Measurements from ENCODE around the gene CEMP1.

CEMP1 gene

GRCh38 chr16:2516391-2517240 is 14.6 kb downstream of the CEMP1 start:
- Mint-ChIP-seq H3K27me3 (no peaks in the 10 kb centered on the region), H3K4me3 (peak overlapping the region; percentile 95 to 96), H3K4me1 (peaks cover 81% of the 10 kb centered on the region), H3K27ac (peak overlapping the region; percentile 51 to 85), H3K9me3 (no peaks in the 10 kb centered on the region)
- DNase-seq (no peak), ATAC-seq (no peak)

DNA sequence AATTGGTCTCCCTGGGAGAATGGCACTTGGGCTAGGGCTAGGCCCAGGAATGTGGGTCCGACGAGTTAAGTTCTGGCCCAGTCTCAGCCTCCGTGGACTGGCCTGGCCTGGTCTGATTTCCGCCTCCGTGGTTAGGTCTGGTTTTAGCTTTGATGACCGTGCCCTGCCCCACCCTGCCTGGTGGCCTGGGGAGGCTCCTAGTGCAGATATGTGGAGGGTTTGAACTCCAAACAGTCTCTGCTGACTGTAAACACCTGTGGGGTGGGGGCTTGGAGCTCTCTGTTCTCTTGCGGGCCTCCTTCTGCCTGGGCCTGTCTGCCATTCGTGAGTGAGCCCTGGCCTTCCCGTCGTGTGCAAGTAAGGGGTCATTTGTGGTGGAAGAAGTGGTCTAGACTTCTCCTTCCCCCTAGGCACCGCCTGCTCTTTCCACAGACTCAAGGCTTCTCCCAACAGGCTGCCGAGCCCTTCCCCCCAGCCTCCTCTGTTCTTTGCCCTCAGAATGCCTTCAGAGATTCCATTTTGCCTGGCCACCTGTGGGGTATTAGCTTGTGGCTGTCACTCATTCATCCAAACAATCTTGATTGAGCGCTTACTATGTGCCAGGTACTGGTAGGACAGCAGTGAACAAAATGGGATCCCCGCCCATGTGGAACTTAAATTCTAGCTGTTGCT is 15.9 kb downstream of the CEMP1 start:
- Mint-ChIP-seq H3K27me3 (no peaks in the 10 kb centered on the region), H3K4me3 (peak overlapping the region; percentile 95 to 96), H3K4me1 (peaks cover 75% of the 10 kb centered on the region), H3K27ac (peak overlapping the region; percentile 89 to 99), H3K9me3 (no peaks in the 10 kb centered on the region)
- DNase-seq (no peak), ATAC-seq (no peak)

GRCh38 chr16:2514333-2515179 is 16.7 kb downstream of the CEMP1 start:
- Mint-ChIP-seq H3K9me3 (no peaks in the 10 kb centered on the region), H3K27me3 (no peaks in the 10 kb centered on the region), H3K27ac (peak overlapping the region; percentile 89 to 99), H3K4me1 (peaks cover 74% of the 10 kb centered on the region), H3K4me3 (peak overlapping the region; percentile 95 to 96)
- DNase-seq (peak in 1 of 2 donors; percentile 51), ATAC-seq (peak; percentile 26)

GRCh38 chr16:2513405-2514332 is 17.5 kb downstream of the CEMP1 start, which contains the start of gene ATP6V0C:
Gene ATP6V0C, plus strand, starts transcription at chr16:2513952. Its CDS starts 152 bp downstream, at chr16:2514104.
- Mint-ChIP-seq H3K4me1 (peaks cover 65% of the 10 kb centered on the region), H3K27ac (peak within 1 kb of the TSS; percentile 94 to 99), H3K4me3 (peak within 1 kb of the TSS; percentile 95 to 96), H3K9me3 (no peaks in the 10 kb centered on the region), H3K27me3 (no peaks in the 10 kb centered on the region)
- peak; percentile 91 to 93 for DNase-seq
- peak; percentile 89 for ATAC-seq

GRCh38 chr16:2512735-2513404 is 18.3 kb downstream of the CEMP1 start:
- peak; percentile 37 for ATAC-seq
- Mint-ChIP-seq H3K4me1 (peaks cover 57% of the 10 kb centered on the region), H3K4me3 (peak overlapping the region; percentile 89 to 90), H3K27ac (peak overlapping the region; percentile 94 to 98), H3K9me3 (no peaks in the 10 kb centered on the region), H3K27me3 (no peaks in the 10 kb centered on the region)
- DNase-seq, result peak; percentile 43 to 55

GRCh38 chr16:2511996-2512734 is 19.0 kb downstream of the CEMP1 start:
- ATAC-seq (no peak), DNase-seq (no peak)
- Mint-ChIP-seq H3K9me3 (no peaks in the 10 kb centered on the region), H3K27me3 (no peaks in the 10 kb centered on the region), H3K4me1 (peaks cover 55% of the 10 kb centered on the region), H3K4me3 (peak overlapping the region; percentile 89 to 90), H3K27ac (peak overlapping the region; percentile 94 to 98)

DNA sequence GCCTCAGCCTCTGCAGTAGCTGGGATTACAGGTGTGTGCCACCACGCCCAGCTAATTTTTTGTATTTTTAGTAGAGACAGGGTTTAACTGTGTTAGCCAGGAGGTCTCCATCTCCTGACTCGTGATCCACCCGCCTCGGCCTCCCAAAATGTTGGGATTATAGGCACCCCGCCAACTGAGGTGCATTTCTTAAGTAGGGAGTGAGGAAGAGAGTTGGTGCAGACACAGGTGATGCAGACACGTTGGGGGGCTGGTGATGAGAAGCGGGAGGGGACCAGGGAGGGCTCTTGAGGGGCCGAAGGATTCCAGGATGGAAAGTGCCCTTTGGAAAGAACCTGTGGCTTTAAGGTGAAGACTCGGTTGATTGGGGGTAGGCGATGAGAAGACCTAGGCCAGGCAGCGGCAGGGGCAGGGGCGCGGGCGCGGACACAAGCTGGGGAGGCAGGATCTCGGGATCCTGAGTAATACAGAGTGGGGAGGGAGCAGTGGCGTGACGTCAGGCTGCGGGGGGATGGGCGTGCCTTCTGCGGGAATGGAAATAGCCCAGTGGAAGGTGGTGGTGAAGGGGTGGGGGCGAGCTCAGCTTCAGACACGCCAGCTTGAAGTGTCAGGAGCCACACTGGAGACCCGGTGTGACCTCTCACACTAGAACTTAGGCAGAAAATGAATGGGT is 19.9 kb downstream of the CEMP1 start:
- Mint-ChIP-seq H3K4me1 (peaks cover 51% of the 10 kb centered on the region), H3K9me3 (no peaks in the 10 kb centered on the region), H3K27me3 (no peaks in the 10 kb centered on the region), H3K4me3 (no peak overlapping the region), H3K27ac (no peak overlapping the region)
- ATAC-seq (no peak), DNase-seq (no peak)

DNA sequence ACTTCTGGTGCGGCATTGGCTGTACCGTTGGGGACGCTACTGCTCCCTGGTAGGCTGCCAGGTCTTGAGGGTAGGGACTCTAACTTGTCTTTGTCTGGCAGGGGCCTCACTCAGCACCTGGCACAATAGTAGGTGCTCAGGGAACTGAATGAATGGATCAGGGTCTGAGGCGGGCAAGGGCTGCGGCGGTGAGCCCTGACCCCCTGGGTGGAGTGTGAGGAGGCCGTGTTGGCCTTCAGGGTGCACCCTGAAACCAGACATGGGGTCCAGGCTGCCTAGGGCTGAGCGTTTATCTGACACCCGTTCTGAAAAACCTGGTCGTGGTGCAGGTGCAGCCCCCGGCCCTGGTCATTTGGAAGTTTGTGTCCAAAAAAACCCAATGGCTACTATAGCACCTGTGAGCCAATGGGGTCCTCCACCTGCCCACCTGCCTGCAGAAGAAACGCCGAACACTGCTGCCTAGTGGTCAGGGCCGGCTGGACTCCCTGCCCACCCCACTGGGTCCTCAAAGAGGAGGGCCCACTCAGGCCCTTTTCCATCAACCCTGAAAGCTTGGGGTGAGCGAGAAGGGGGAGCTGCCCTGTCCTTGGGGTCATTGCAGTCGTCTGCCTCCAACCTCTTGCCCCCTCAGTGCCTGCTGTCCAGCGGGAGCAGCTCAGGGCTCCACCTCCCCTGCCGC is 22.3 kb downstream of the CEMP1 start:
- Mint-ChIP-seq H3K27ac (no peak overlapping the region), H3K9me3 (no peaks in the 10 kb centered on the region), H3K4me3 (no peak overlapping the region), H3K27me3 (no peaks in the 10 kb centered on the region), H3K4me1 (peaks cover 33% of the 10 kb centered on the region)
- DNase-seq (no peak), ATAC-seq (no peak)

- no peak for DNase-seq
- no peak for ATAC-seq
- H3K9me3 Mint-ChIP-seq, result no peaks in the 10 kb centered on the region
- no peak overlapping the region for H3K4me3 Mint-ChIP-seq
- H3K4me1 Mint-ChIP-seq, result peaks cover 25% of the 10 kb centered on the region
- H3K27me3 Mint-ChIP-seq, result no peaks in the 10 kb centered on the region
- H3K27ac Mint-ChIP-seq, result no peak overlapping the region
Observed at GRCh38 chr16:2507665-2508064, 23.5 kb downstream of the CEMP1 start.

DNA sequence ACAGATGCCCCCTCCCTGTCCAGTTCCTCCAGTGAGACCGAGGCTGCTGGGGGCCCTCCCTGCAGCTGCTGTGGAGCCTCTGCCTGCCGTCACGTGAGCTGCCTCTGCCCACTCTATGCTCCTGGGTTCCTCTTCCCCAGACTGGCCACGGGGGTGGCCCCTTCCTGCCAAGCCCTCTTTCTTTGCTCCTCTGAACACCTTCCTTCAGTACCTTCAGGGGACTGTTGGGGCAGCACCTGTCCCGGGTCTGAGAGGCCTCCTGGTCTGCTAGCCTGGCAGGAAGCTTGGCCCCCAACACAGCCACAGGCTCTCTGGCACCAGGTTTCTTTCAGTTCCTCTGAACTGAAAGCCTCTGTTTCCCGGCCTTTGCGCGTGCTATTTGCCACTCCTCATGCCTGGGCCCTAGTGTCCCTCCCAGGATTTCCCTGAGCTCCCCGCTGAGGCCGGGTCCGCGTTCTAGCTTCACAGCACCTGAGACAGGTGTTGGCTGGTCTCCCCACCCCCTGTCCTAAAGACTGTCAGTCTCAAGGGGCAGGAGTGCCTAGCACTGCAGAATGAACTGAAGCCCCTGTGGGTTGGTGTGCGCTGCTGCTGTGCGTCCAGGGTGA is 24.1 kb downstream of the CEMP1 start:
- no peak for DNase-seq
- Mint-ChIP-seq H3K4me1 (peaks cover 20% of the 10 kb centered on the region), H3K4me3 (no peak overlapping the region), H3K27ac (peak overlapping the region in 1 of 2 donors; percentile 72), H3K27me3 (no peaks in the 10 kb centered on the region), H3K9me3 (no peaks in the 10 kb centered on the region)
- peak; percentile 59 for ATAC-seq

DNA sequence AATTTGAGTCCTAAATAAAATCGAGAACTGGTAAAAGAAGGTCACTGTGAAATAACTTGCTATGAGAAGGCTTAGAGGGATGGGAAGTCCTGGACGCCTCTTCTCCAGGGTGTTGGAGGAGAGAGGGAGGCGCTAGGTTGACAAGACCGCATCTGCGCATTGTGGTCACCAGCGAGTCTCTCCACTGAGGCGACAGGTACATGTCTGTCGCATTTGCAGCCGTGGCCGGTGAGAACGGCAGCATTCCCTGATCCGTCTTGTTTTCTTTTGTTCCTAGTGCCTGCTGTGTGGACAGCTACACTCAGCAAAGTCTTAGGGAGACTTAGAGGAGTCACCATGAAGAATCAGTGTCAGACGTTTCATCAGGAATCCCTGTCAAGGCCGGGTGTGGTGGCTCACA is 25.5 kb downstream of the CEMP1 start:
- ATAC-seq (no peak), DNase-seq (no peak)
- no peaks in the 10 kb centered on the region for H3K27me3 Mint-ChIP-seq
- no peaks in the 10 kb centered on the region for H3K9me3 Mint-ChIP-seq
- no peak overlapping the region for H3K4me3 Mint-ChIP-seq
- H3K27ac Mint-ChIP-seq, result peak overlapping the region in 1 of 2 donors; percentile 55
- H3K4me1 Mint-ChIP-seq, result peaks cover 17% of the 10 kb centered on the region
